ENCODE measurements around the gene ADGRL3.
"Not testable (repeated sequence)": the region's sequence is repeated elsewhere in the genome, so short reads cannot be mapped to it uniquely, and the experiment has no call there.

Gene ADGRL3

DNA sequence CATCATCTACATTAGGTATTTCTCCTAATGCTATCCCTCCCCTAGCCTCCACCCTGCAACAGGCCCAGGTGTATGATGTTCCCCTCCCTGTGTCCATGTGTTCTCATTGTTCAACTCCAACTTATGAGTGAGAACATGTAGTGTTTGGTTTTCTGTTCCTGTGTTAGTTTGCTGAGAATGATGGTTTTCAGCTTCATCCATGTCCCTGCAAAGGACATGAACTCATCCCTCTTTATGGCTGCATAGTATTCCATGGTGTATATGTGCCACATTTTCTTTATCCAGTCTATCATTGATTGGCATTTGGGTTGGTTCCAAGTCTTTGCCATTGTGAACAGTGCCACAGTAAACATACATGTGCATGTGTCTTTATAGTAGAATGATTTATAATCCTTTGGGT lies 7.0 kb downstream of the ADGRL3 start:
- not testable (repeated sequence) for DNase-seq

DNA sequence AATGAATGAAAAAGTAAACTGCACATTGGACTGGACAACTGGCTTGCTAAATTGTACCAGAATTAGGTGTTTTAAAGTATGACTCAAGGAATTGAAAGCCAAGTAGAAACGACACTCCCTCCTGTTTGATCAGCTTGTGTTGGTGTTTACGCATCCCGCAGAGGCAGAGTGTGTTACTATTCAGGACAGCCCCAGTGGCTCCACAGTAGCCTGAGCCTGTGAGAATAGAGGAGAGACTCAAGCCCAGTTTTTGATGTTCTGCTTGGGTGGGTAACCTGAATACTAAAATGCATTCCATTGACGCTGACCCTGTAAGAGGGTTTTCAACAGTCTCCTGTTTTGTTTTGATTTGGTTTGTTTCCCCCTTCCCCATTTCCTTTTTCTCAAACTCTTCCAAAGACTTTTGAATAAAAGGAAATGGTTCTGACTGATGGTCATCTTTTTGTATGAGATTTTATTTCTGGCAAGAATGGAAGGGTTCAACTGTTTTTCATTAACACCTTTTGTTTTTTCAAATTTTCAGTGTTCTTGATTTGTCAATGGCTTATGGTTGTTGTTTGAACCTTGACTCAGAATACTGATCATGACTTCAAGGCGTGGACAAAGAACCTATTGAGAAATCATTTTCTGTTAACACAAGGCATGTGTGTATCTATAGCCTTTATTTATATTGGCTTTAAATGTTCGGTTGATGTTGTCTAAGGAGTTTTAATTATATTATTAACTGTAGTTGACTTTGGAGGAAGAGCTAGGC lies 10.2 kb downstream of the ADGRL3 start:
- DNase-seq = no peak

DNA sequence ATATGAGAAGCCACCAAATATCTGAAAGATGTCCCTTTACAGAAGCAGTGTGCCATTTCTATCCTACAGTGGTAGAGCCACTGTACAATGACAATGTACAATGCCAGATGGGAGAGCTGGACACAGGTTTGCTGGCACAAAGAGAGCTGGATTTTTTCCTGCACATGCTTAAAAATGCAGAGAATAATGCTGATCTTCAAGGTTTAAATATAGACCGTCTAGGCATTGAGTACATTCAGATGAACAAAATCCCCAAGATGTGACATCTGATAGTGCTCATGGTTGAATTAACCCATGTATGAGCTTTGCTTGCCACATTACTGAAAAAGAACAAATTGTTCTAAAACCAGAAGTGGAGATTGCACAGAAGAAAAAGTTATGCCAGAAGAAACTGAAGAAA lies 11.7 kb downstream of the ADGRL3 start:
- no peak for DNase-seq

GRCh38 chr4:61212788-61213187 lies 12.7 kb downstream of the ADGRL3 start:
- no peak for DNase-seq

DNA sequence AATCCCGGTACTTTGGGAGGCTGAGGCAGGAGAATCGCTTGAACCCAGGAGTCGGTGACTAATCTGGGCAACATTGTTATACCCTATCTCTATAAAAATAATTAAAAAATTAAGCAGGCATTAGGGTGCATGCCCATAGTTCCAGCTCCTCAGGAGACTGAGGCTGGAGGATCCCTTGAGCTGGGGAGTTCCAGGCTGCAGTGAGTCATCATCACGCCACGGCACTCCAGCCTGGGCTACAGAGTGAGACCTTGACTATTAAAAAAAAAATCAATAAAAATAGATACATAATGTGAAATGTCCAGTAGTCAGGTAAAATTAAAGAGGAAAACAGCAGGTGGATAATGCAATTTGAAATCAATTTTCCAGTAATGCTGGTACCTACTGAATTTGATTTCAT lies 14.6 kb downstream of the ADGRL3 start:
- DNase-seq = no peak

GRCh38 chr4:61217222-61217621 lies 17.1 kb downstream of the ADGRL3 start:
- DNase-seq = no peak

- no peak for DNase-seq
Observed at GRCh38 chr4:61220556-61220955, 20.4 kb downstream of the ADGRL3 start.

DNA sequence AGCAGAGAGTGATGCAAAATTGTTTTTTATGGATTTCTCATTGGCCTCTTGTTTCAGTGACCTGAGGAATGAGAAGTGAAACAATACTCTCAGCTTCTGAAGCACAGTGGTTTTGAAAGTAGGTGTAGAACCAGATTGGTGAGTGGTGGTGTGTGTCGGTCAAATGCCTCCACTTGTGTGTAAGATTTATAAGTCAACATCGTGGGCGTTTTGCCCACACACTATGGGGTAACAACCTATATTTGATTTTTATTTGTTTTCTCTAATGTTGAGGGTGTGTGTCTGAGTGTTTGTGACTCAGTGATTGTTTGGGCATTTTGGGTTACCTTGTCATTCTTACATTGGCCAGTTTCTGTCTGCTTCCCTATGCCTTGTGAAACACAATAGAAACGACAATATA lies 23.3 kb downstream of the ADGRL3 start:
- no peak for DNase-seq

DNA sequence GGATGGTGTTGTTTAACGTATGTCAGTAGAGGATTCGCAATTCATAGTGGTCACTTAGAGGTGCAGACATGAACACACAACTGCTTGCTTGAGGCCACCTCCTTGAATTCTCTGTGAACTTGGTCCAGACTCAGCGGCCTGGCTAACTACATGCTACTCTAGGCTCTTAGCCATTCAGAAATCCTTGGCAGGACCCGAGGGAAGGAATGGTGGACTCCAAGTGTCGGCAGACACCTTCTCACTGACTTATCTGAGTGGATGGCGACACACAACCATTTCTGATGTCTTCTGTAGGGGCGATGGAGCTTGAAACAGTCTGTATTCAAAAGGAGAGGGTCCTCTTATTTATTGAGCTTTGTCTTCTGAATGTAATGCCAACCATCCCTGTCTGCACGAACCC lies 24.4 kb downstream of the ADGRL3 start:
- DNase-seq = no peak

GRCh38 chr4:61225656-61226055 lies 25.5 kb downstream of the ADGRL3 start:
- DNase-seq = no peak

GRCh38 chr4:61231421-61231820 lies 31.3 kb downstream of the ADGRL3 start:
- no peak for DNase-seq

DNA sequence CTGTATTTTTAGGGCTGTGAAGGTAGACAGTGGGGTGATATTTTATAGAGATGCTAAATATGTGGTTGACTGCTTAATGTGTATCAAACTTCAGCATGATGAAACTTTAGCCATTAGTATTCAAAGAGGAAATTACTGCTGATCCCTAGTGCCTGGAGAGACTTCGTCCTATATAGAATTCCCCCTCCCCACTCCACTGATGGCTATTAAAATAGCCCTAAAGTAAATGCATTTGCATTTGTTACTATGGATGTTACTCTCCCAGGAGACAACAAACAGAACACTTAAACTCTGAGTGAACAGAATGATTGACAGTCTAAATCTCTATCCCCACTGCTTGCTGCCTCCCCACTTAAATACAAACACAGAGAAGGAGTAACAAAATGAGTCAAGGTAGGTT lies 39.1 kb downstream of the ADGRL3 start:
- DNase-seq = no peak

GRCh38 chr4:61243962-61244361 lies 43.8 kb downstream of the ADGRL3 start:
- no peak for DNase-seq

DNA sequence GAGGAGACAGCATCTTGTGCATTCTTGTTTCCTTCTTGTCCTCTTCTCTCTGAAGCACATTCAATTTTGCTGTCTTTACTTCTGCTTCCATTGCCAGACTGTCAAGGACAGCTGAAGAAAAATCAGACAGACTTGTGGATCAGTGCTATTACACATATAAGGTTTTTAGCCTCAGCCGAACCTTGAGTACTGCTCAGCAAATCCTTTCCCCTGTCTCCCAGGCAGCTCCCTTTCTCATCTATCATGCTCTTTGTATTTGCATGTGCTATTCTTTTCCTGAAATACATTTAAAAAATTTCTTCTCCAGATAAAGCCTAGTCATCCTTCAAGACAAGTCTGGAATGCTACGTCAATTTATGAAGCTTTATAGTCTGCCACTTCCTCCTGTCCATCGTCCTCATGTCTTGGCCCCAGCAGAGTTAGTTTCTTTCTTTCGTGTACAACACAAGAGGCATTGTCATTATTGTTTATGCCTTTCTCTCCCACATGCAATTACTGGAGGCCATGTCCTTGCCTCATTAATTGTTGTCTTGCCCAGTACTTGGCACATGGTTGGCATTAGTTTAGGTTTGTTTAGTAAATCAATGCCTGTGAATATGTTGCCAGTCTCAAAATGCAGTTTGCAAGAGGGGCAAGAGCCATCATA lies 45.1 kb downstream of the ADGRL3 start:
- no peak for DNase-seq

- no peak for DNase-seq
Observed at GRCh38 chr4:61246034-61246433, 45.9 kb downstream of the ADGRL3 start.

DNA sequence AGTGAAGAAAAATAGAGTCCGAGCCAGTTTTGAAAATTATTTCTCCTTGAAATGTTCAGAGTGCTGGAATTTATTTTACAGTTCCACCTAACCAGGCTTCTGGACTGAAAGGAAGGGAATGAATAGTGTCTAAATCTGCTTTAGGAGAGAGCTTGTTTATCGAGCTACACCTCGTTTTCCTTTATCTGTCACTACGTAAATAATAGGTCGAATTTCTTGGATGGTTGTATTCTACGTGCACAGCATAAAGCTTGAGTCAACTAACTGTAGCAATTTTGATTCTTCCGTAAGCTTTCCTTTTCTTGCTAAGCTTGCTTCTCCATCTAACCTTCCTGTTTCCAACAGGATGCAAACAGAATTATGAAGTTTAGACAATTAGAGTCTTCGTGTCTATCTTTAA lies 48.6 kb downstream of the ADGRL3 start:
- no peak for DNase-seq

DNA sequence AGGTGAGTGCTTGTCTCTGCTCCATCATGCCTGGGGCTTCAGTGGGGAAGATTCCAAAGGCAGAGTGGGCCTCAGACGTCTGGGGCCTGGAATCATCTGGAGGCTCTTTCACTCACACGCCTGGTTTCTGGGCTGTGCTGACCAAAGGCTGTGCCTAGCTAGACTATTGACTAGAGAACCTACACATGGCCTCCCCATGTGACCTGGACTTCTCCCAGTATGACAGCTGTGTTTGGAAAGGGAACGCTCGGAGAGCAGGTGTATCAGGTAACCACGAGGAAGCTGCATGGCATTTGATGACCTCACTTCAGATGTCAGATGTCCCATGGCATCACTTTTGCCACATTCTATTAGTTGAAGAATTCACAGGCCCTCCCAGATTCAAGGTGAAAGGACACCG lies 51.0 kb downstream of the ADGRL3 start:
- DNase-seq = no peak

DNA sequence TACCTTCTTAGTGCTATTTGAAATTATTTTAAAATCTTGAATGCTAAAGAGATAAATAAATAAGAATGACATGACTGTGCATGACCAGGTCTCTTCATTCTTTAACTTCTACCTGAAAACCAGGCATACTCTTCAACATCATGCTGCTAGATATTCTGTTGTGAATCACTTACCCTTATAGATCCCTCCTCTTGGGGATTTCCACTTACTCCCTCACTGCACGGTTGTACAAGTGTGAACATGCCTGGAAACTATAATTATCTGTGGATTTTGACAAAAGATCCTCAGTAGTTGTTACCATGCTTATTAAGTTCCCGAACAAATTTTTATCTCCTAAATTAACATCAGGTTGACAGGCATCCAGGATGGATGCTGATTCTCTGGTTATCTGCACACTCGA lies 54.3 kb downstream of the ADGRL3 start:
- DNase-seq = no peak

- no peak for DNase-seq
Observed at GRCh38 chr4:61273233-61273632, 73.1 kb downstream of the ADGRL3 start.

GRCh38 chr4:61274286-61274685 lies 74.2 kb downstream of the ADGRL3 start:
- no peak for DNase-seq

GRCh38 chr4:61275241-61275640 lies 75.1 kb downstream of the ADGRL3 start:
- DNase-seq = no peak

- no peak for DNase-seq
Observed at GRCh38 chr4:61276029-61276428, 75.9 kb downstream of the ADGRL3 start.

DNA sequence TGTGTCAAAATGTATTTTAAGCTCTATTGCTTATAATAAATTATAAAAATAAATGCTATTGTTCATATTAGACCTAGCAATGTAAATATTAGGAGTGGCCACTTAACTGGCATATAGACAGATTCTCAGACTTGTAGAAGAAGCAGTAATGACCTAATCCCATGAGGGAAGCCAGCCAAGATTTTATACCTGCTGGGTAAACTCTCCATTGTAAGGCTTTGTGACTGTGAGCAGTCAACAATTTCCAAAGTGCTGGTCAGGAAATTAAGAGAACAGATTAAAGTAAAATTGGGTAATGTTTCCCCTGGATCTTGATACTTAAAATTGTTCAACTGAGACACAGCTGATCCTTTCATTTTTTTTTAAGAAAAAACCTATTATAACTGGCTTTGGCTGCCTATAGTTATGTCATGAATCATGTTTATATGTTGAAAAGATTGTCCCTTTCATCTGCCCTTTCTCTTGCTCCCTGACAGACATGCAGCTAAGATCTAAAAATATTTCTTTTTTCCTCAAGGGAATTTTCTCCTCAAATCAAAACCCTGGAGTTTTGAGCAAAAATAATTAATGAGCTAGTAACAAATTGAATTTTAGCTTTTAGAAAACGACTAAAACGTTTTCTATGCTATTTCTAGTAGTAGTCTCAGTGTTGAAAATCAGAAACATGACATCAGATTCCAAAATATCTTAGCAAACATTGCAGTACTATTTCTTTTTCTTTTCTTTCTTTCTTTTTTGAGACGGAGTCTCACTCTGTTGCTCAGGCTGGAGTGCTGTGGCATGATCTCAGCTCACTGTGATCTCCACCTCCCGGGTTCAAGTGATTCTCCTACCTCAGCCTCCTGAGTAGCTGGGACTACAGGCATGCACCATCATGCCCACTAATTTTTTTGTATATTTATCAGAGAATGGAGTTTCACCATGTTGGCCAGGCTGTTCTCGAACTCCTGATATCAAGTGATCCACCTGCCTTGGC lies 77.9 kb downstream of the ADGRL3 start:
- DNase-seq = no peak

- no peak for DNase-seq
Observed at GRCh38 chr4:61292322-61292721, 92.2 kb downstream of the ADGRL3 start.

All from DMS79 treated with DMSO at 0.1 percent for 48 hours (cell line).